AG09319 (cell line): ENCODE data around the gene TOP3B.

Experiments
- DNase-seq: peaks from one replicate; pipeline ENCODE4 v3.0.0-alpha.2; 2010; ENCODE audit warnings: low read depth; ENCODE audit errors: extremely low read depth
- TF ChIP-seq, protein P1 (sequence below): IDR thresholded peaks from 2 replicates; pipeline ENCODE4 v1.5.1; 2011; ENCODE audit warnings: low read depth, mild to moderate bottlenecking, inconsistent platforms, low read length, moderate library complexity

The TOP3B gene, protein sequence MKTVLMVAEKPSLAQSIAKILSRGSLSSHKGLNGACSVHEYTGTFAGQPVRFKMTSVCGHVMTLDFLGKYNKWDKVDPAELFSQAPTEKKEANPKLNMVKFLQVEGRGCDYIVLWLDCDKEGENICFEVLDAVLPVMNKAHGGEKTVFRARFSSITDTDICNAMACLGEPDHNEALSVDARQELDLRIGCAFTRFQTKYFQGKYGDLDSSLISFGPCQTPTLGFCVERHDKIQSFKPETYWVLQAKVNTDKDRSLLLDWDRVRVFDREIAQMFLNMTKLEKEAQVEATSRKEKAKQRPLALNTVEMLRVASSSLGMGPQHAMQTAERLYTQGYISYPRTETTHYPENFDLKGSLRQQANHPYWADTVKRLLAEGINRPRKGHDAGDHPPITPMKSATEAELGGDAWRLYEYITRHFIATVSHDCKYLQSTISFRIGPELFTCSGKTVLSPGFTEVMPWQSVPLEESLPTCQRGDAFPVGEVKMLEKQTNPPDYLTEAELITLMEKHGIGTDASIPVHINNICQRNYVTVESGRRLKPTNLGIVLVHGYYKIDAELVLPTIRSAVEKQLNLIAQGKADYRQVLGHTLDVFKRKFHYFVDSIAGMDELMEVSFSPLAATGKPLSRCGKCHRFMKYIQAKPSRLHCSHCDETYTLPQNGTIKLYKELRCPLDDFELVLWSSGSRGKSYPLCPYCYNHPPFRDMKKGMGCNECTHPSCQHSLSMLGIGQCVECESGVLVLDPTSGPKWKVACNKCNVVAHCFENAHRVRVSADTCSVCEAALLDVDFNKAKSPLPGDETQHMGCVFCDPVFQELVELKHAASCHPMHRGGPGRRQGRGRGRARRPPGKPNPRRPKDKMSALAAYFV

DNA sequence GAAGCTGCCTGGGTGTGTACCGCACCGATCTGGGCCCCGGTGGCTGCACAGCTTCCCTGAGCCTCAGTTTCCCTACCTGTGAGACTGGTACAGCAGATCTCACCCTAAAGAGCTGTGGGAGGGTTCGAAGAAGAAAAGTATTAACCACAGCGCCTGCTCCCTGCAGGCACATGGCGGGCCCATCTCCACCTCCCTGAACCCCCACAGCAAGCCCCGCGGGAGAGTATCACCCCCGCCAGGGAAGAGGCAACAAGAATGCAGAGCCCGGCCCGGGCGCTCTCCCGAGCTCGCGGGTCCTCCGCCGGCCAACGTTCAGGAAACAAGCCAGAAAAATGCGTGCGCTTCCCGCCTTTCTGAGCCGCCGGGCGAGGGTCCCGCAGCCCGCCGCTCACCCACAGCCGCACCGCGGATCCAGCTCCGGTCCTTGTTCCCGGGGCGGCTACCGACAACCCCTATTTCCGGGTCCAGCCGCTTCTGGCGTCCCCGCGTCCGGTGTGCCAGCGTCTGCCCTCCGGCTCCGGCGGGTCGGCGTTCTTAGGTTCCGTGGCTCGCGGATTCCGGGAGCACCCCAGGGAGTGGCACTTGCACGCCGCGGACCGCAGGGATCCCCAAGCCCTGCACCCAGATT lies at the start of gene TOP3B:
TSS of gene TOP3B (minus strand) at position 450 of the 628 bp plus-strand sequence. CDS start 7,078 bp downstream, outside the sequence.
- TF ChIP-seq, protein P1, sequence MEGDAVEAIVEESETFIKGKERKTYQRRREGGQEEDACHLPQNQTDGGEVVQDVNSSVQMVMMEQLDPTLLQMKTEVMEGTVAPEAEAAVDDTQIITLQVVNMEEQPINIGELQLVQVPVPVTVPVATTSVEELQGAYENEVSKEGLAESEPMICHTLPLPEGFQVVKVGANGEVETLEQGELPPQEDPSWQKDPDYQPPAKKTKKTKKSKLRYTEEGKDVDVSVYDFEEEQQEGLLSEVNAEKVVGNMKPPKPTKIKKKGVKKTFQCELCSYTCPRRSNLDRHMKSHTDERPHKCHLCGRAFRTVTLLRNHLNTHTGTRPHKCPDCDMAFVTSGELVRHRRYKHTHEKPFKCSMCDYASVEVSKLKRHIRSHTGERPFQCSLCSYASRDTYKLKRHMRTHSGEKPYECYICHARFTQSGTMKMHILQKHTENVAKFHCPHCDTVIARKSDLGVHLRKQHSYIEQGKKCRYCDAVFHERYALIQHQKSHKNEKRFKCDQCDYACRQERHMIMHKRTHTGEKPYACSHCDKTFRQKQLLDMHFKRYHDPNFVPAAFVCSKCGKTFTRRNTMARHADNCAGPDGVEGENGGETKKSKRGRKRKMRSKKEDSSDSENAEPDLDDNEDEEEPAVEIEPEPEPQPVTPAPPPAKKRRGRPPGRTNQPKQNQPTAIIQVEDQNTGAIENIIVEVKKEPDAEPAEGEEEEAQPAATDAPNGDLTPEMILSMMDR, result no peak
- peak; percentile 51 for DNase-seq

DNA sequence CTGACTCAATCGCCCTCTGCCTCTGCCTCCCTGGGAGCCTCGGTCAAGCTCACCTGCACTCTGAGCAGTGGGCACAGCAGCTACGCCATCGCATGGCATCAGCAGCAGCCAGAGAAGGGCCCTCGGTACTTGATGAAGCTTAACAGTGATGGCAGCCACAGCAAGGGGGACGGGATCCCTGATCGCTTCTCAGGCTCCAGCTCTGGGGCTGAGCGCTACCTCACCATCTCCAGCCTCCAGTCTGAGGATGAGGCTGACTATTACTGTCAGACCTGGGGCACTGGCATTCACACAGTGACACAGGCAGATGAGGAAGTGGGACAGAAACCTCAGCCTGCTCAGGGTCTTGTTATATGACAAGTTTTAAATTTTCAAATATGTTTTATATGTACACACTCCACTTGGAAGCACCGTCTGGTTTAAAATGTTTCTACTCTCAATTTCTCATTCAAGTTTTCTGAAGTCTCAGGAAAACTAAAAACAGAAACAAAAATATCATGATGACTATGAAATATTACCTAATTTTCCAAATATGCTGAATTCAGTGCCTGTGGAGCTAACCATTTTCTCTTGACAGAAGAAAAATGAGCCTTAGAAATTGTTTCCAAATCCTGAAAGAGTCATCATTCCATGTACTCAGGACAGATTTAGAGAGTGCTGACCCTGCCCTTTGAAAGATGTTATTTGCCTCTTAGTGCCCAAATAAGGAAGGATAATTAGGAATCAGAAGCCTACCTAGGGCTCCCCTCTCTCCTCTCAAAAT lies 48.8 kb upstream of the TOP3B start:
- no peak for DNase-seq
- TF ChIP-seq, protein P1, result no peak

DNA sequence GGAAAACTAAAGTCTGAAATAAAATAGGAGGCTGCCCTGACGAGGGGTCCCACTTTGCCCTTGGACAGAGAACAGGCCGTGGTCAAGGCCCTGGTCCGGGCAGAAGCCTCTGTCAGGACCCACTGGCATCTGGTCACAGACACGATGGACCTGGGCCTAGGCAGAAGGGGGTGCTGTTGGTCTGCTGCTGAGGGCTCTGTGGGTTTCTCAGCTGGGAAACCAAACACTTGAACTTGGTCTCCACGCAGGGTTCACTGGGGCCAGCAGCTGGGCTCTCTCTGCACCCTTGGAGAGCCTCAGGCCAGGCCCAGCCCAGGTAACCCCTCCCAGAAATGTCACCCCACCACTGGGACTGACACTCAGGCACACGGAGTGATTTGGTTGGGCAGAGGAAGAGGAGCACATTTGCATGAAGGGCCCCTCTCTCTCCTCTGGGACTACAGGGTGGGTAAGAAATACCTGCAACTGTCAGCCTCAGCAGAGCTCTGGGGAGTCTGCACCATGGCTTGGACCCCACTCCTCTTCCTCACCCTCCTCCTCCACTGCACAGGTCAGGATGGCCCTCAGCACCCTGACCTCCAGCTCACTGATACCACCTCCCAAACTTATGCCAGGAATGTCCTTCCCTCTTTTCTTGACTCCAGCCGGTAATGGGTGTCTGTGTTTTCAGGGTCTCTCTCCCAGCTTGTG lies 48.1 kb upstream of the TOP3B start:
- TF ChIP-seq, protein P1, result peak; percentile 0; the same call in 1 of the 2 replicates
- no peak for DNase-seq

DNA sequence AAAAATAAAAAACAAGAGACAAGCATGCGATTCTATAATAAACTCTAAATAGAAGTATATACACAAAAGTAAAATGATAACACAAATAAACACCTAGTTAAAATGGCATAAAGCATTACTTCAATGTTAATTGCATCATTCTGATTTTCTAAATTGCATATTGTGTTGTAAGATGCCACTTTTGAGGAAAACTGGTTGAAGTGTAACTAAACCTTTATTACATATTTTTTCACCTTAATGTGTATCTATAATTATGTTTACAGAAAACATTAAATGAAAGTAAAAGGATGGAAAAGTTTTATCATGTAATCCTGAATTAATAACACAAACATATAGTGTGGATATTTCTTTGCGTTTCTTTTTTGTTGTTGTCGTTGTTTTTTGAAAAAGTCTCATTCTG lies 45.4 kb upstream of the TOP3B start:
- no peak for DNase-seq
- TF ChIP-seq, protein P1, result no peak

DNA sequence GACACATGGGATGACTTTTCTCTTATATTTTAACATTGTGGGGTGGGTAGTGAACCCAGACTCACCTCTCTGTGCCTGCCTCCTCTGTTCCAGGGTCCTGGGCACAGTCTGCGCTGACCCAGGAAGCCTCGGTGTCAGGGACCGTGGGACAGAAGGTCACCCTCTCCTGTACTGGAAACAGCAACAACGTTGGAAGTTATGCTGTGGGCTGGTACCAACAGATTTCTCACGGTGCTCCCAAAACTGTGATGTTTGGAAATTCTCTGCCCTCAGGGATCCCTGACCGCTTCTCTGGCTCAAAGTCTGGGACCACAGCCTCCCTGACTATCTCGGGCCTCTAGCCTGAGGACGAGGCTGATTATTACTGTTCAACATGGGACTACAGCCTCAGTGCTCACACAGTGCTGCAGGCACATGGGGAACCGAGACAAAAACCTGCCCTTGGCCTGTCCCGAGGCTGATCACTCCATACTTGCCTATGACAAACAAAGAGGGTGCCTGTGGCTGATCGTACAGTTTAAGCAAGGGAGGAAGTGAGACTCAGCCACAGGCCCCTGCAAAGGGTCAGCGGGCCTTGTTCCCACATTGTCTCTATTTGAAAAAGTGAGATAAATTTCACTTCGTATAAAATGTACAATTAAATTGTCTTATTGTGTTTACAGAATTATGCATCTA lies 43.7 kb upstream of the TOP3B start:
- no peak for DNase-seq
- TF ChIP-seq, protein P1, result no peak
